Activated T-cell treated with anti-CD3 and anti-CD28 coated beads, Interleukin-2, amount 50 U/mL, for 4 hours (primary cell): ENCODE measurements around the gene VOPP1. TPM values are rescaled to one million over a fixed set of nuclear protein-coding genes. Genes with fewer than 3 reads are reported as not detected.

Source experiments
- ATAC-seq, 2 donors: fragments of 200-7000 bp; cut with Tn5 transposase; one replicate each; pipeline ENCODE4 v1.10.0; 2021
- DNase-seq: peaks from one replicate; pipeline ENCODE4 v3.0.0-alpha.2; 2020
- H3K27me3 Mint-ChIP-seq: one replicate; pipeline ENCODE4 v1.8.0; 2021; ENCODE audit warnings: low read depth, mixed read lengths
- H3K36me3 Mint-ChIP-seq: one replicate; pipeline ENCODE4 v1.8.0; 2022; ENCODE audit warnings: mixed read lengths; ENCODE audit not compliant: insufficient read depth
- H3K4me1 Mint-ChIP-seq: one replicate; pipeline ENCODE4 v1.8.0; 2021; ENCODE audit warnings: low read depth, mixed read lengths
- H3K4me3 Mint-ChIP-seq: one replicate; pipeline ENCODE4 v1.8.0; 2021; ENCODE audit warnings: mild to moderate bottlenecking, moderate library complexity, mixed read lengths
- H3K9me3 Mint-ChIP-seq: one replicate; pipeline ENCODE4 v1.8.0; 2021; ENCODE audit warnings: mixed read lengths
- total RNA-seq, 3 donors: library from RNA; stranded (reverse); gene quantifications; one replicate each; pipeline ENCODE4 v1.2.1, GENCODE V29; 2021

The VOPP1 gene
- total RNA-seq, 3 donors from 2014 or later, result 63.6 to 103 (median 99.2) TPM

- Mint-ChIP-seq H3K36me3 (peaks cover 43% of the 10 kb centered on the region), H3K4me1 (peaks cover 64% of the 10 kb centered on the region), H3K27me3 (no peaks in the 10 kb centered on the region), H3K4me3 (no peak overlapping the region), H3K9me3 (peaks cover 4% of the 10 kb centered on the region)
- ATAC-seq (no peak), DNase-seq (no peak)
Measured at GRCh38 chr7:55467047-55467593, 105.2 kb downstream of the VOPP1 start.

GRCh38 chr7:55465691-55466090 lies 106.6 kb downstream of the VOPP1 start:
- Mint-ChIP-seq H3K4me1 (peaks cover 63% of the 10 kb centered on the region), H3K27me3 (no peaks in the 10 kb centered on the region), H3K36me3 (peaks cover 43% of the 10 kb centered on the region), H3K9me3 (peaks cover 14% of the 10 kb centered on the region), H3K4me3 (no peak overlapping the region)
- ATAC-seq (no peak), DNase-seq (no peak)

DNA sequence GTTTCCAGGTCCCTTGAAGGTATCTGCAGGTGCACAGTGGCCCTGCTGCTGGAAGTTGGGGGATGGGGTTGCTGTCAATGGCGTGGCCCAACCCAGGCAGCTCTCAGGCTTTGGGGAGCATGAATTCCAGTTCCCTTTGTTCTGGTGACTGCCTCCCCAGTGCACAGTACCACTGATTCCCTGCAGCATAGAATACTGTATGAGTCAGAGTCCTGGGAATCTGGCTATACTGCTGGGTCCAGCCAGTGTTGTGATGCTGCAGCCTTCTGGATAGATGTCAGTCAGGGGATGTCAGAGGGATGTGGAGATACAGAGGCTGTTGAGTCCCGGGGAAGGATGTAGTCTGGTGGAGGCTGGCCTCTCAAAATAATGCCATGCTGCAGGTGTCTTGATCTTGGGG lies 107.9 kb downstream of the VOPP1 start:
- H3K36me3 Mint-ChIP-seq, result peaks cover 49% of the 10 kb centered on the region

GRCh38 chr7:55463686-55464262 lies 108.5 kb downstream of the VOPP1 start:
- Mint-ChIP-seq H3K9me3 (peaks cover 29% of the 10 kb centered on the region), H3K4me3 (no peak overlapping the region), H3K36me3 (peaks cover 53% of the 10 kb centered on the region), H3K4me1 (peaks cover 50% of the 10 kb centered on the region), H3K27me3 (no peaks in the 10 kb centered on the region)
- ATAC-seq (no peak), DNase-seq (no peak)

More for the DNA sequence above, 107.9 kb downstream of the VOPP1 start:
- Mint-ChIP-seq H3K4me1 (peaks cover 55% of the 10 kb centered on the region), H3K9me3 (peaks cover 25% of the 10 kb centered on the region), H3K4me3 (no peak overlapping the region), H3K27me3 (no peaks in the 10 kb centered on the region)
- ATAC-seq (no peak), DNase-seq (no peak)

- Mint-ChIP-seq H3K36me3 (peaks cover 29% of the 10 kb centered on the region), H3K4me3 (no peak overlapping the region), H3K9me3 (peaks cover 39% of the 10 kb centered on the region), H3K27me3 (no peaks in the 10 kb centered on the region), H3K4me1 (peaks cover 41% of the 10 kb centered on the region)
- ATAC-seq (no peak), DNase-seq (no peak)
Measured at GRCh38 chr7:55458351-55458750, 114.0 kb downstream of the VOPP1 start.

DNA sequence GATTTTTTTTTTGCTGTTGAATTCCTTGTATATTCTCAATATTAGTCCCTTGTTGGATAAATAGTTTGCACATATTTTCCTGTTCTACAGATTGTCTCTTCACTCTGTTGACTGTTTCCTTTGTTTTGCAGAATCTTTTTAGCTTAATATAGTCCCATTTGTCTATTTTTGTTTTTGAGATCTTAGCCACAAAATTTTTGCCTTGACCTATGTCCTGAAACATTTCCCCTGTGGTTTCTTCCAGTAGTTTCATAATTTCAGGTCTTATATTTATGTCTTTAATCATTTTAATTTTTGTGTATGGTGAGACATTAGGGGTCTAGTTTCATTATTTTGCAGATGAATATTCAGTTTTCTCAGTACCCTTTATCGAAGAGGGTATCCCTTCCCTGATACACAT lies 114.5 kb downstream of the VOPP1 start:
- Mint-ChIP-seq H3K4me1 (peaks cover 43% of the 10 kb centered on the region), H3K36me3 (peaks cover 26% of the 10 kb centered on the region)

DNA sequence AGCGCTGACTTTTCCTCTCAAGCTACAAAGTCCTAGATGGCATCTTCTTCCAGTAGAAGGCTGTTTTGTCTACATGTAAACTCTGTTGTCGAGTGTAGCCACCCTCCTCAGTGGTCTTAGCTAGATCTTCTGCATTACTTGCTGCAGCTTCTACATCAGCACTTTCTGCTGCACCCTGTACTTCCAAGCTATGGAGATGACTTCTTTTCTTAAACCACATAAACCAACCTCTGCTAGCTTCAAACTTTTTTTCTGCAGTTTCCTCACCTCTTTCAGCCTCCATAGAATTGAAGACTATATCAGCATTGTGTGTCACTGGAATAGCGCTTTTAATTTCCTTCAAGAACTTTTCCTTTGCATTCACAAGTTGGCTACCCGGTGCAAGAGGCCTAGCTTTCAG lies 119.3 kb downstream of the VOPP1 start:
- H3K9me3 Mint-ChIP-seq, result peaks cover 10% of the 10 kb centered on the region
- no peak for ATAC-seq
- H3K4me3 Mint-ChIP-seq, result no peak overlapping the region
- peaks cover 21% of the 10 kb centered on the region for H3K36me3 Mint-ChIP-seq
- DNase-seq, result no peak
- H3K4me1 Mint-ChIP-seq, result peaks cover 38% of the 10 kb centered on the region
- H3K27me3 Mint-ChIP-seq, result no peaks in the 10 kb centered on the region

More for the DNA sequence above, 114.5 kb downstream of the VOPP1 start:
- Mint-ChIP-seq H3K9me3 (peaks cover 39% of the 10 kb centered on the region), H3K4me3 (no peak overlapping the region), H3K27me3 (no peaks in the 10 kb centered on the region)
- ATAC-seq, result no peak
- no peak for DNase-seq

DNA sequence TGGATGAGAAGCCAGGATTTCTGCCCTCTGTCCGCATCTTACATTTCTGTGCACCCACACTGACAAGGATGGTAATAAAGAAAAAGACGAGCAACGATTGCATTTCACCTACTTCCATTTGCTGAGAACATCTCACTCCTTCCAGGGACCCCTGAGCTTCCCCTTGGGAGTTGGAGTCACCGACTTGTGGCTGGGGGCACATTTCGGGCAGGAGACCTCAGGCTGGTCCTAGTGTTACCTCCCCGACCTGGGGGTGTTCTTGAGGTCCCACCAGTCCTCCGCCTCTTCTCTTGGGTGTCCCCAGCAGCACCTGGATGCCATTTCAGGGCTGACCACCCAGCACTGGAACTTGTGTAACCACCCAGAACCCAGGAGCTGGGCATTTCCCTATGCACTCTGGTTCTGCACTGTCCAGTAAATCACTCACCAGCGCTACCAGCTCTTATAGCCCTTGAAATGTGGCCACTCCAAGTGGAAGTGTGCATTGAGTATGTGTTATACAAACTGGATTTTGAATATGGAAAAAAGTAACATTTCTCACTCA lies 122.2 kb downstream of the VOPP1 start:
- Mint-ChIP-seq H3K4me1 (peaks cover 40% of the 10 kb centered on the region), H3K9me3 (peaks cover 5% of the 10 kb centered on the region), H3K27me3 (no peaks in the 10 kb centered on the region), H3K36me3 (peaks cover 16% of the 10 kb centered on the region), H3K4me3 (no peak overlapping the region)
- ATAC-seq (no peak), DNase-seq (no peak)

DNA sequence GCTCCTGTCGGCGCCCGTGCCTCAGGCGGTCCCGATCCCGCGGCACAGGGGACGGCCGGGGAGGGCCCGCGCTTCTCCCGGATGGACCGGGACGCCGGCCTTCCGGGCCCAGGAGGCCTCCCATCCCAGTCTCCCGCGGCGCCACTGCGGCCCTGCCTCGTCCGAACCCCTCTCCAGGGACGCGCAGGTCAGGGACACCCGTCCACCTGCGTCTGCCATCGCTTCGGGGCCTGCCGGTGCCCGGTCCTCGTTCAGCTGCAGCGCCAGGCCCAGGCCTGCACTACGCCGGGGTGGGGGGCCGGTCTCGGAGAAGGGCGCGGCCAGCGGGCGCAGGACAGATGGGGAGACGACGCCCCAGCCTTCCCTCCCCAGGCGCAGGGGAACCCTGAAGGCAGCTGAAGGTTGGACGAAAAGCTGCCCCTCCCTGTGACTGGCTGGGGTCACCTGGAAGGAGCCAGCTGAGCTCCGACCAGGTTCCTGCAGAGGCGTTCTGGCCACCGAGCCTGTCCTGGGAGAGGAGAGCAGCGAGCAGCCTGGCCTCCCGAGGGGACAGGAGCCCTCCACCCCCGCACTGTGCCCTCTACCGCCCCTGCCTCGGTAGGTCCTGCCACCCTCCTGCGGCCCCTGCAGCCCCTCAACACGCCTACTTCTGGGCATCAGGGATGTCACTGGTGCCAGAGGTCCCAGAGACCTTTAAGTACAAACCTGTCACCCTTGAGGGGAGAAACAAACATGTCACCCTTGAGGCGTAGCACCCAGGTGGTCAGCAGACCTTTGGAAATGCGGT lies 122.9 kb downstream of the VOPP1 start:
- H3K36me3 Mint-ChIP-seq, result peaks cover 17% of the 10 kb centered on the region
- no peaks in the 10 kb centered on the region for H3K27me3 Mint-ChIP-seq

DNA sequence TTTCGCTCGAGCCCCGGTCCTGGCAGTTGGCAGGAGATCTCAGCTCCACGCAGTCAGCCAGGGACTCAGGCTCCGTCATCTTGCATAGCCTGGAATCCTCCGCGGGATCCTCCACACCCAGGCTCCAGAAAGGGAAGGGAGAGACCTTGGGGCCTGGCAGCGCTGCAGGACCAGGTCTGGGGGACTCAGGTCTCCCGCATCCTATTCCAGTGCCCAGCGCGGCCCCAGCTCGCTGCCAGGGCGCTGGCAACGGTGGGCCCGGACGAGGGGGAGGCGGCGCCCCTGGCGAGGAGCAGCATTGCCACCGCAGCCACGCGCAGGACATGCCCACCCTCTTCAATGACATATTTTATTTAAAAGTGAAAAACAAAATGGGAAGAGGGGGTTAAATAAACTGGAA lies 123.8 kb downstream of the VOPP1 start:
- Mint-ChIP-seq H3K27me3 (no peaks in the 10 kb centered on the region), H3K4me1 (peaks cover 30% of the 10 kb centered on the region), H3K4me3 (no peak overlapping the region), H3K36me3 (peaks cover 17% of the 10 kb centered on the region), H3K9me3 (peaks cover 5% of the 10 kb centered on the region)
- no peak for DNase-seq
- no peak for ATAC-seq

More for the DNA sequence above, 122.9 kb downstream of the VOPP1 start:
- Mint-ChIP-seq H3K4me3 (no peak overlapping the region), H3K9me3 (peaks cover 5% of the 10 kb centered on the region), H3K4me1 (peaks cover 36% of the 10 kb centered on the region)
- DNase-seq (no peak), ATAC-seq (peak in 1 of 2 donors; percentile 27)

DNA sequence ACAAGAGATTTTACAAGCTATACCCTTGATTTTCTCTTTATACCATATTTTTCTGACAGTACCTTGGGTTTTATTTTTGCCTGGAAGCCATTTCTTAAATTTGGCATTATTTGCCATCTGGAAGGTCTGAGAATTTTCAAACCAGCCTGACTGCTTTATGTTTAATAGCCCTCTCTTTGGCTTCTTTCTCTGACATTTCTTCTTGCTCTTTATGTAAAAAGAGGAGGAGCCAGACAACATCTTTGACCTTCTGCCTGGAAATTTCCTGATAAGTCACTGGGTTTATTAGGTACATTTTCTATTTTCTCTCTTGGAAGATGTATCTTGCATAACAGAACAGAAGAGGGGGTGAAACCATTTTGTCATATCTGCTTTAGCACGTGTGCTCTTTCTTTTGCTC lies 127.5 kb downstream of the VOPP1 start:
- Mint-ChIP-seq H3K9me3 (peaks cover 5% of the 10 kb centered on the region), H3K4me3 (no peak overlapping the region), H3K36me3 (peaks cover 7% of the 10 kb centered on the region), H3K4me1 (peaks cover 21% of the 10 kb centered on the region), H3K27me3 (no peaks in the 10 kb centered on the region)
- no peak for ATAC-seq
- DNase-seq, result no peak

DNA sequence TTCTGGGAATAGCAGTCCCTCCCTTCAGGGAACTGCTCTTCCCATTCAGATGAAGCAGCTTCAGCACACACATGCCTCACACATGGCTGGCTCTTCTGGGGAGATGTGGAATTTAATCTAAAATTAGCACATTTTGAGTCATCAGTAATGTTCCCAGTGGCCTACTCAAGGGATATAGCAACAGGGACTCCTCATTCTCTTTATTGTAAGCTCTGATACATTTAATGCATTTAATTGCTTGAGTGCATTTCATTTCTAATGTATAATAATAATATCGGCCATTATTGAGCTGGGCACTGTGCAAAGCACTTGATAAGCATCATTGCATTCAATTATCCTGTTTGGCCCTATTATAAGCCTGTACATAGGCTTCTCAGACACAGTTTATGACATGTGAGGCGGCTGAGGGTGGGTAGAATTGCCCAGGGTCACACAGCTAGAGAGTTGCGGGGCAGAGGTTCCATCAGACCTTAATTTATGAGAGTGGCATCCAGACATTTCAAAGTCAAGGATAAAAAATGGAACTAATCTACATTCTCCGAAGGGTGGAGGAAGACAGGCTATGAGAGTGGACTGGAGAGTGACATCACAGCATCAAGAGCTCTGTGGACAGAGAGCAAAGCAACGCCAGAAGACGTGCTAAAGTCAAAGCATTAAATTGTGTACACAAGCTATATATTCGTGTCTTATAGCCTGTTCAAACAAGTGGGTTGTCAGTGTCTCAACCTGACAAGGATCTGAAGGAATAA lies 130.4 kb downstream of the VOPP1 start:
- Mint-ChIP-seq H3K36me3 (peaks cover 6% of the 10 kb centered on the region), H3K4me3 (no peak overlapping the region), H3K27me3 (no peaks in the 10 kb centered on the region), H3K9me3 (peaks cover 5% of the 10 kb centered on the region), H3K4me1 (peaks cover 42% of the 10 kb centered on the region)
- no peak for DNase-seq
- ATAC-seq, result no peak

GRCh38 chr7:55441002-55441401 lies 131.3 kb downstream of the VOPP1 start:
- peaks cover 6% of the 10 kb centered on the region for H3K36me3 Mint-ChIP-seq
- ATAC-seq, result no peak
- peaks cover 5% of the 10 kb centered on the region for H3K9me3 Mint-ChIP-seq
- no peaks in the 10 kb centered on the region for H3K27me3 Mint-ChIP-seq
- H3K4me3 Mint-ChIP-seq, result no peak overlapping the region
- peaks cover 44% of the 10 kb centered on the region for H3K4me1 Mint-ChIP-seq
- no peak for DNase-seq

- Mint-ChIP-seq H3K9me3 (peaks cover under 1% of the 10 kb centered on the region), H3K4me1 (peaks cover 45% of the 10 kb centered on the region), H3K27me3 (no peaks in the 10 kb centered on the region), H3K36me3 (peaks cover 2% of the 10 kb centered on the region), H3K4me3 (no peak overlapping the region)
- DNase-seq (no peak), ATAC-seq (no peak)
Measured at GRCh38 chr7:55440040-55440690, 132.1 kb downstream of the VOPP1 start.
